ENCODE measurements around the gene RHOBTB1. TPM values are rescaled to one million over a fixed set of nuclear protein-coding genes. Genes with fewer than 3 reads are reported as not detected.

The RHOBTB1 gene
- total RNA-seq, 1 donor from 2014 or later = 0.24 TPM

DNA sequence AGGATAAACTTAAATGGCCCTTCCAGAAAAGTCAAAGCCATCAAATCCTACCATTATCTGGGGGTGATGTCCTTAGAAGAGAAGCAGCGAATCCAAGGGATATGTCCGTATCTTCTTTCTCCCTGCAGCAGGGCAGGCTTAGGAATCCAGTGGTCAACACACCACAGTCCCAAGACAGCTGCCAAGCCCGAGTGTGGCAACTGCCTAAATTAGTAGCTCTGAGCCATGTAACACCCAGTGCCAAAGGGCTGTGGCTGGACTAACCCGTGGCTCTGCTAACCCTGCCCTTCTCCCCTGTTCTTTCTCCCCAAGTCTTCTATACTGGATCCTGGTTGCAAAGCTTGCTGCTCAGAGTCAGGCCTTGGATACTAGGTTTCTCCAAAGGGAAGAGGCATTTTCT lies 90.9 kb downstream of the RHOBTB1 start:
- peaks cover 4% of the 10 kb centered on the region for H3K4me1 Mint-ChIP-seq
- CTCF ChIA-PET = no interaction called here
- no peaks in the 10 kb centered on the region for H3K9me3 Mint-ChIP-seq
- no peak overlapping the region for H3K4me3 Mint-ChIP-seq
- DNase-seq (no peak), ATAC-seq (ENCODE audit: low read depth) (no peak)
- H3K36me3 Mint-ChIP-seq (ENCODE audit: low read depth) = no peaks in the 10 kb centered on the region
- no peak for TF ChIP-seq CTCF (IDR thresholded peaks at IDR 0.05)
- no peaks in the 10 kb centered on the region for H3K27me3 Mint-ChIP-seq
- no peak overlapping the region for H3K27ac Mint-ChIP-seq
- POLR2A ChIA-PET = no interaction called here
- intact Hi-C loops (cut with micrococcal nuclease) = no loop called here

GRCh38 chr10:60849740-60850139 lies 94.2 kb downstream of the RHOBTB1 start:
- H3K4me3 Mint-ChIP-seq = no peak overlapping the region

DNA sequence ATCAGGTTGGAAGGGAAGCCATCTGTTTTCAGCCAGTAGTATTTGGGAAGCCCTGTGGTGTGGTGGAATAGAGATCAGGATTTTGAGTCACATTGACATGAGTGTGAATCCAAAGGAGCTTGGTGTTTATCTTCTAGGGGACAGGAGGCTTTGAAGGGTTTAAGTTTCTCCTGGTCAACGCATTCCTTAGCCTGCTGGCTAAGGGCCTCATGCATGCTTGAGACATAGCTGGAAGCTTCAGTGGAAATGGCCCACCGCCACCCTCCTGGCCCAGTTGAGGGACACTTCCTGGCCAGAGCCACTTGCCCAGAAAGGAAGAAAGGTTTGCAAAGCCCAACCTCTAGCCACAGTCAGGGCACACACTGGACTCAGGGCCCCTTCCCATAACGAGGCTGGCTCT lies 94.8 kb downstream of the RHOBTB1 start:
- H3K27me3 Mint-ChIP-seq = no peaks in the 10 kb centered on the region
- H3K27ac Mint-ChIP-seq = no peak overlapping the region
- TF ChIP-seq CTCF (IDR thresholded peaks at IDR 0.05) = no peak
- DNase-seq (no peak), ATAC-seq (ENCODE audit: low read depth) (no peak)
- H3K4me1 Mint-ChIP-seq = peaks cover 4% of the 10 kb centered on the region
- ChIA-PET POLR2A (no interaction called here), CTCF (no interaction called here)
- no peak overlapping the region for H3K4me3 Mint-ChIP-seq
- no peaks in the 10 kb centered on the region for H3K36me3 Mint-ChIP-seq (ENCODE audit: low read depth)
- intact Hi-C loops (cut with micrococcal nuclease) = no loop called here
- no peaks in the 10 kb centered on the region for H3K9me3 Mint-ChIP-seq

More at GRCh38 chr10:60849740-60850139, 94.2 kb downstream of the RHOBTB1 start:
- Mint-ChIP-seq H3K4me1 (peaks cover 4% of the 10 kb centered on the region), H3K9me3 (no peaks in the 10 kb centered on the region), H3K27ac (no peak overlapping the region), H3K36me3 (ENCODE audit: low read depth) (no peaks in the 10 kb centered on the region), H3K27me3 (no peaks in the 10 kb centered on the region)
- DNase-seq = no peak
- ChIA-PET CTCF (no interaction called here), POLR2A (no interaction called here)
- no peak for ATAC-seq (ENCODE audit: low read depth)
- intact Hi-C loops (cut with micrococcal nuclease) = no loop called here
- no peak for TF ChIP-seq CTCF (IDR thresholded peaks at IDR 0.05)

DNA sequence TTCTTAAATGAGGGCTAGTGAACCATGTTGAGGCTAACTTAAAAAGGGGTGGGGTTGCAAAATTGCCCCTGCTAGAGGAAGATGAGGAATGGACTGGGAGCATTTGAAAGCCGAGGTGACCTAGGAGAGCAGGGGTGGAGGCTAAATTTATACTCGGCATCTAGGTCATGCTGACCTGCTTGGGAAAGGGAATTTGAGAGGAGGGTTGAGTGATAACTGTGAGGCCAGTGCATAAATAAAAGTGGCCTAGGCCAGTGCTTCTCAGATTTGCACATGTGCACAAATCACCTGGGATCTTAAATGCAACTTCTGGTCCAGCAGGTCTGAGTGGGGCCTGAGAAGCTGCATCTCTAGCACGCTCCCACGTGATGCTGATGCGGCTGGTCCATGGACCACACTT lies 95.3 kb downstream of the RHOBTB1 start:
- ChIA-PET CTCF (no interaction called here), POLR2A (no interaction called here)
- no peak for TF ChIP-seq CTCF (IDR thresholded peaks at IDR 0.05)
- Mint-ChIP-seq H3K27ac (no peak overlapping the region), H3K4me1 (peaks cover 4% of the 10 kb centered on the region), H3K4me3 (no peak overlapping the region), H3K9me3 (no peaks in the 10 kb centered on the region), H3K36me3 (ENCODE audit: low read depth) (no peaks in the 10 kb centered on the region), H3K27me3 (no peaks in the 10 kb centered on the region)
- DNase-seq (no peak), ATAC-seq (ENCODE audit: low read depth) (no peak)
- intact Hi-C loops (cut with micrococcal nuclease) = no loop called here

GRCh38 chr10:60848126-60848525 lies 95.9 kb downstream of the RHOBTB1 start:
- Mint-ChIP-seq H3K27me3 (no peaks in the 10 kb centered on the region), H3K9me3 (no peaks in the 10 kb centered on the region), H3K27ac (no peak overlapping the region), H3K4me1 (peaks cover 4% of the 10 kb centered on the region), H3K4me3 (no peak overlapping the region), H3K36me3 (ENCODE audit: low read depth) (no peaks in the 10 kb centered on the region)
- DNase-seq (no peak), ATAC-seq (ENCODE audit: low read depth) (no peak)
- TF ChIP-seq CTCF (IDR thresholded peaks at IDR 0.05) = no peak
- CTCF ChIA-PET = no interaction called here
- POLR2A ChIA-PET = no interaction called here
- intact Hi-C loops (cut with micrococcal nuclease) = no loop called here

All from activated B cell treated with CpG ODN at 0.5 μM for 24 hours (primary cell).